K562 (cell line): ENCODE measurements around the gene ZNF229. TPM values are rescaled to one million over a fixed set of nuclear protein-coding genes. Genes with fewer than 3 reads are reported as not detected.
"Not testable (repeated sequence)": the region's sequence is repeated elsewhere in the genome, so short reads cannot be mapped to it uniquely, and the experiment has no call there.

Experiments used
- ATAC-seq: fragments of 200-7000 bp; cut with Tn5 transposase; 3 replicates; pipeline ENCODE4 v1.9.1; 2020; ENCODE audit warnings: moderate library complexity
- BruUV-seq: library from RNA; stranded (reverse); fragments of 400-500 nt; replicated peaks from 2 replicates; lab custom pipeline; 2021; lab: Mats Ljungman, UMichigan
- CTCF ChIA-PET: fragments of 300-600 bp; formaldehyde crosslinking; extraction: SDS; loops from one replicate; lab custom pipeline; 2021; ENCODE audit warnings: low intra/inter-chr PET ratio; lab: Yijun Ruan, JAX
- POLR2A ChIA-PET: fragments of 300-600, 350-650 bp; sonication (Branson Sonifier 250); formaldehyde crosslinking; extraction: SDS; loops from one replicate; lab custom pipeline; 2021; ENCODE audit warnings: antibody characterized with exemption, inconsistent platforms; lab: Yijun Ruan, JAX
- DNase-seq, 4 experiments: peaks; one replicate each; pipeline versions ENCODE4 v3.0.0 to v3.0.0-alpha.2; 2011 to 2018; ENCODE audit warnings: low spot score in 3 of 4, mixed read lengths in 3 of 4; ENCODE audit errors: extremely low read depth in 1 of 4
- FAIRE-seq: peaks from 2 replicates; lab custom pipeline; 2011; peaks lifted over from hg19 to GRCh38; lab: Jason Lieb, UNC
- H2AFZ ChIP-seq: 2 replicates; pipeline ENCODE4 v1.6.0; 2011; ENCODE audit warnings: low read depth, low read length, control low read depth, inconsistent platforms
- H3K27ac ChIP-seq: fragments of 200-600 bp; 3 replicates; pipeline ENCODE4 v1.8.0; 2011; ENCODE audit warnings: low read depth, mild to moderate bottlenecking, control low read depth, inconsistent platforms, low read length, moderate library complexity, mixed read lengths; ENCODE audit errors: extremely low read depth
- H3K27me3 ChIP-seq, 2 experiments: fragments of 300-600 bp in 1 of 2; 2 replicates in 1 of 2; 3 replicates in 1 of 2; pipeline versions ENCODE4 v1.6.0 to v1.8.0; 2011; ENCODE audit warnings: inconsistent platforms in 2 of 2, low read length in 2 of 2, mild to moderate bottlenecking in 1 of 2, mixed read lengths in 1 of 2, moderate library complexity in 1 of 2; ENCODE audit not compliant: control insufficient read depth in 2 of 2, insufficient read depth in 2 of 2
- H3K36me3 ChIP-seq: fragments of 300-600 bp; 3 replicates; pipeline ENCODE4 v1.8.0; 2011; ENCODE audit warnings: mild to moderate bottlenecking, low read length, inconsistent platforms; ENCODE audit not compliant: control insufficient read depth, insufficient read depth
- H3K4me1 ChIP-seq, 2 experiments: fragments of 200-600 bp in 1 of 2; replicated peaks in 1 of 2; 2 replicates in 1 of 2; 3 replicates in 1 of 2; pipeline versions ENCODE4 v1.5.1 to v1.8.0; 2011; ENCODE audit warnings: inconsistent platforms in 2 of 2, low read length in 2 of 2, mild to moderate bottlenecking in 1 of 2, mixed read lengths in 1 of 2, moderate library complexity in 1 of 2; ENCODE audit not compliant: control insufficient read depth in 2 of 2, insufficient read depth in 2 of 2
- H3K4me2 ChIP-seq: 2 replicates; pipeline ENCODE4 v1.6.1; 2011; ENCODE audit warnings: low read length, control low read depth, inconsistent platforms, mixed read lengths; ENCODE audit not compliant: insufficient read depth
- H3K4me3 ChIP-seq: fragments of 200-600 bp; sonication (generic), shearing (Covaris generic); 2 replicates; pipeline ENCODE4 v1.5.1; 2016; ENCODE audit warnings: control low read depth, inconsistent platforms
- H3K79me2 ChIP-seq: fragments of 200-600 bp; 3 replicates; pipeline ENCODE4 v1.8.0; 2011; ENCODE audit warnings: low read length, inconsistent platforms; ENCODE audit not compliant: control insufficient read depth, insufficient read depth
- H3K9ac ChIP-seq, 2 experiments: 2 replicates each; pipeline versions ENCODE4 v1.6.0 to v1.6.1; 2011; ENCODE audit warnings: low read depth in 2 of 2, low read length in 2 of 2, control low read depth in 1 of 2, inconsistent platforms in 1 of 2, mild to moderate bottlenecking in 1 of 2, mixed read lengths in 1 of 2; ENCODE audit not compliant: insufficient read depth in 1 of 2
- H3K9me1 ChIP-seq: one replicate; pipeline ENCODE4 v1.6.0; 2011; ENCODE audit warnings: inconsistent platforms, mild to moderate bottlenecking, low read length, moderate library complexity; ENCODE audit not compliant: control insufficient read depth, insufficient read depth
- H3K9me3 ChIP-seq: replicated peaks from 2 replicates; pipeline ENCODE4 v1.5.1; 2011; ENCODE audit warnings: low read depth, low read length, inconsistent platforms; ENCODE audit not compliant: control insufficient read depth, insufficient read depth
- H4K20me1 ChIP-seq: replicated peaks from 2 replicates; pipeline ENCODE4 v1.6.1; 2011; ENCODE audit warnings: low read length, inconsistent platforms, mixed read lengths; ENCODE audit not compliant: control insufficient read depth, insufficient read depth
- ZNF551 ChIP-seq: fragments of 250-450 bp; sonication (Bioruptor Pico); IDR thresholded peaks from 2 replicates; pipeline ENCODE4 v1.5.0; 2021; ENCODE audit warnings: mild to moderate bottlenecking, moderate library complexity
- WGBS: fragments of 100-300 bp; shearing (Covaris generic); methylation state at CpG from one replicate; pipeline ENCODE4 v1.1.6; 2016; ENCODE audit warnings: low coverage, mixed read lengths; ENCODE audit not compliant: insufficient coverage; ENCODE audit errors: missing lambda C conversion rate; 5-methylcytosine and 5-hydroxymethylcytosine counted together
- in situ Hi-C: fragments of 300-500 bp; cut with MboI; formaldehyde crosslinking; loops from 4 replicates; pipeline ENCODE4 v1.15.0; 2018; ENCODE audit warnings: inconsistent platforms, mixed read lengths
- intact Hi-C: fragments of 100-400 bp; cut with micrococcal nuclease; formaldehyde crosslinking; loops from 2 replicates; pipeline ENCODE4 v1.14.2; 2022
- polyA plus RNA-seq, 8 experiments: library from polyadenylated mRNA; depleted of rRNA in 4 of 8; stranded (reverse) in 5 of 8; unstranded in 3 of 8; fragments of >200 nt; fragmentation: Nextera tagmentation in 2 of 8; fragmentation: Illumina TruSeq in 1 of 8; extraction: Ambion mirVana in 2 of 8; extraction: Trizol in 1 of 8; gene quantifications; 2 replicates each; pipeline versions ENCODE4 v1.2.1 to v1.2.3, GENCODE V29; 2011 to 2014; ENCODE audit warnings: inconsistent platforms in 1 of 8, missing spikeins in 1 of 8
- total RNA-seq, 7 experiments: library from RNA; depleted of rRNA in 6 of 7; stranded (reverse); fragments of >200 nt in 6 of 7; fragmentation: Illumina TruSeq in 2 of 7; extraction: Trizol in 2 of 7; gene quantifications; 2 replicates each; pipeline versions ENCODE4 v1.2.1 to v1.2.3, GENCODE V29; 2011 to 2021; ENCODE audit warnings: low replicate concordance in 1 of 7
- TF ChIP-seq, protein P1 (sequence below): sonication (generic); formaldehyde crosslinking; IDR thresholded peaks from 2 replicates; pipeline ENCODE4 v1.8.0; 2022; ENCODE audit warnings: mild to moderate bottlenecking, missing genetic modification reagents, borderline replicate concordance

Gene ZNF229
- total and polyA plus RNA-seq, 9 of the 15 experiments (the other 6 are each of a cell fraction or from before 2014, with no cell fraction given), result 0.31 to 2.4 (median 0.74) TPM

DNA sequence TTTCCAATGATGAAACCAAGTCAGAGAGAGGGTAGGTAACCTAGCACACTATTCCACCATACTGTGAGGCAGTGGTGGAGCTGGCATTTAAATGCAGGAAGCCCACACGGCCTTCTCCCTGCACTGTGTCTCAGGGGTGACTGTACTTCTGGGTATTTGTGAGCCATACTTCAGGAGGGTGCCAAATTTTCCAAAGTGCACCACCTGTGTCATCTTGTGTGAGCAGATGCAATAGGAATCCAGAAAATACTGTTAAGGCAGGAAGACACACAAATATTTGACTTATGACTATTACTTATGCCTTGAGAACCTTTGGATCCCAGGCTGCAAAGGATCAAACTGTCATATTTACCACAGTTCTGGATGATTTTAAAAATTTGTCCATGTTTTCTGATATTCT lies 17.3 kb downstream of the ZNF229 start (continued):
- TF ChIP-seq, protein P1, sequence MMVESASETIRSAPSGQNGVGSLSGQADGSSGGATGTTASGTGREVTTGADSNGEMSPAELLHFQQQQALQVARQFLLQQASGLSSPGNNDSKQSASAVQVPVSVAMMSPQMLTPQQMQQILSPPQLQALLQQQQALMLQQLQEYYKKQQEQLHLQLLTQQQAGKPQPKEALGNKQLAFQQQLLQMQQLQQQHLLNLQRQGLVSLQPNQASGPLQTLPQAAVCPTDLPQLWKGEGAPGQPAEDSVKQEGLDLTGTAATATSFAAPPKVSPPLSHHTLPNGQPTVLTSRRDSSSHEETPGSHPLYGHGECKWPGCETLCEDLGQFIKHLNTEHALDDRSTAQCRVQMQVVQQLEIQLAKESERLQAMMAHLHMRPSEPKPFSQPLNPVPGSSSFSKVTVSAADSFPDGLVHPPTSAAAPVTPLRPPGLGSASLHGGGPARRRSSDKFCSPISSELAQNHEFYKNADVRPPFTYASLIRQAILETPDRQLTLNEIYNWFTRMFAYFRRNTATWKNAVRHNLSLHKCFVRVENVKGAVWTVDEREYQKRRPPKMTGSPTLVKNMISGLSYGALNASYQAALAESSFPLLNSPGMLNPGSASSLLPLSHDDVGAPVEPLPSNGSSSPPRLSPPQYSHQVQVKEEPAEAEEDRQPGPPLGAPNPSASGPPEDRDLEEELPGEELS (CRISPR knock-in tag), result no peak
- TF ChIP-seq ZNF551 (CRISPR knock-in tag), result no peak

- FAIRE-seq, CTCF ChIA-PET: not testable (repeated sequence)
Observed at GRCh38 chr19:44415553-44415952, 32.7 kb downstream of the ZNF229 start.

More at GRCh38 chr19:44415553-44415952, 32.7 kb downstream of the ZNF229 start:
- 23% methylated on average over 5 of the region's 15 CpGs for WGBS
- DNase-seq, H3K4me1 ChIP-seq, BruUV-seq, H3K36me3 ChIP-seq, H3K9me1 ChIP-seq, H3K79me2 ChIP-seq, ATAC-seq, H2AFZ ChIP-seq, H3K9ac ChIP-seq, H3K4me2 ChIP-seq, intact Hi-C loops, H4K20me1 ChIP-seq, H3K9me3 ChIP-seq, H3K27me3 ChIP-seq, POLR2A ChIA-PET, H3K4me3 ChIP-seq, H3K27ac ChIP-seq: not testable (repeated sequence)
- in situ Hi-C loops, result loop anchor here (10.0 kb wide), 1 partner anchor 1351 kb away; no protein-coding TSS in a partner anchor
